ENCODE data around the gene DNAJC1. TPM values are rescaled to one million over a fixed set of nuclear protein-coding genes. Genes with fewer than 3 reads are reported as not detected.

DNAJC1 gene
- total RNA-seq, 1 experiment from 2014 or later, result 13.2 TPM

- no peak for TF ChIP-seq PRDM15 (CRISPR knock-in tag; IDR thresholded peaks at IDR 0.05)
- TF ChIP-seq ERG (CRISPR knock-in tag; IDR thresholded peaks at IDR 0.05), result no peak
- TF ChIP-seq NR3C1 (CRISPR knock-in tag; conservative IDR thresholded peaks at IDR 0.05; ENCODE audit: low read depth), result no peak
- TF ChIP-seq SP1 (CRISPR knock-in tag; conservative IDR thresholded peaks at IDR 0.05), result no peak
- TF ChIP-seq CTCF (IDR thresholded peaks at IDR 0.05), result no peak
- no peak for TF ChIP-seq JUN (CRISPR knock-in tag; IDR thresholded peaks at IDR 0.05)
- TF ChIP-seq ARID4B (CRISPR knock-in tag; IDR thresholded peaks at IDR 0.05; ENCODE audit: borderline replicate concordance), result no peak
- TF ChIP-seq AR (CRISPR knock-in tag; IDR thresholded peaks at IDR 0.05), result no peak
- TF ChIP-seq ZNF138 (CRISPR knock-in tag; conservative IDR thresholded peaks at IDR 0.05), result no peak
These were observed 39.8 kb upstream of the DNAJC1 start (continued) for GRCh38 chr10:22043327-22043633.

- Mint-ChIP-seq H3K4me1 (peaks cover 25% of the 10 kb centered on the region), H3K27ac (peak overlapping the region; percentile 68), H3K36me3 (no peaks in the 10 kb centered on the region), H3K9me3 (peaks cover 5% of the 10 kb centered on the region), H3K4me3 (no peak overlapping the region), H3K27me3 (ENCODE audit: low read depth) (no peaks in the 10 kb centered on the region)
- POLR2A ChIA-PET, result no interaction called here
- DNase-seq (ENCODE audit: low spot score) (peak; percentile 26), ATAC-seq (peak; percentile 92)
- CTCF ChIA-PET, result no interaction called here
- TF ChIP-seq SMAD3 (CRISPR knock-in tag; IDR thresholded peaks at IDR 0.05; ENCODE audit: borderline replicate concordance) (no peak), E2F5 (CRISPR knock-in tag; IDR thresholded peaks at IDR 0.05) (no peak), NFE2L1 (CRISPR knock-in tag; IDR thresholded peaks at IDR 0.05) (peak; percentile 95), TP53 (CRISPR knock-in tag; IDR thresholded peaks at IDR 0.05) (no peak), ZMAT4 (CRISPR knock-in tag; IDR thresholded peaks at IDR 0.05) (no peak)
These were observed 39.2 kb upstream of the DNAJC1 start for GRCh38 chr10:22042557-22043326.

Data from WTC11 (cell line).